ENCODE results near the gene SAMD4A.

SAMD4A gene

GRCh38 chr14:54761835-54762234 is 194.9 kb downstream of the SAMD4A start:
- TF ChIP-seq, protein P1, sequence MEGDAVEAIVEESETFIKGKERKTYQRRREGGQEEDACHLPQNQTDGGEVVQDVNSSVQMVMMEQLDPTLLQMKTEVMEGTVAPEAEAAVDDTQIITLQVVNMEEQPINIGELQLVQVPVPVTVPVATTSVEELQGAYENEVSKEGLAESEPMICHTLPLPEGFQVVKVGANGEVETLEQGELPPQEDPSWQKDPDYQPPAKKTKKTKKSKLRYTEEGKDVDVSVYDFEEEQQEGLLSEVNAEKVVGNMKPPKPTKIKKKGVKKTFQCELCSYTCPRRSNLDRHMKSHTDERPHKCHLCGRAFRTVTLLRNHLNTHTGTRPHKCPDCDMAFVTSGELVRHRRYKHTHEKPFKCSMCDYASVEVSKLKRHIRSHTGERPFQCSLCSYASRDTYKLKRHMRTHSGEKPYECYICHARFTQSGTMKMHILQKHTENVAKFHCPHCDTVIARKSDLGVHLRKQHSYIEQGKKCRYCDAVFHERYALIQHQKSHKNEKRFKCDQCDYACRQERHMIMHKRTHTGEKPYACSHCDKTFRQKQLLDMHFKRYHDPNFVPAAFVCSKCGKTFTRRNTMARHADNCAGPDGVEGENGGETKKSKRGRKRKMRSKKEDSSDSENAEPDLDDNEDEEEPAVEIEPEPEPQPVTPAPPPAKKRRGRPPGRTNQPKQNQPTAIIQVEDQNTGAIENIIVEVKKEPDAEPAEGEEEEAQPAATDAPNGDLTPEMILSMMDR (IDR thresholded peaks at IDR 0.05; ENCODE audit: insufficient read depth, low read length, missing control alignments): no peak
- no peak overlapping the region for H3K4me3 ChIP-seq (ENCODE audit: low read depth, low read length)
- ChIA-PET POLR2A (interaction anchor here (1.3 kb wide), 1 partner anchor 11 kb away, joined by 4 read pairs; no protein-coding TSS in a partner anchor), CTCF (interaction anchor here (0.7 to 1.2 kb wide), 2 partner anchors 11 to 198 kb away, joined by 3 to 5 read pairs; no protein-coding TSS in a partner anchor)
- no peak for DNase-seq (ENCODE audit: low read depth, low spot score)

- no peak overlapping the region for H3K4me3 ChIP-seq (ENCODE audit: low read depth, low read length)
- ChIA-PET POLR2A (interaction anchor here (1.3 kb wide), 1 partner anchor 10 kb away, joined by 4 read pairs; no protein-coding TSS in a partner anchor), CTCF (interaction anchor here (0.7 to 1.2 kb wide), 3 partner anchors 10 to 254 kb away, joined by 3 to 5 read pairs (median 3); no protein-coding TSS in a partner anchor)
- TF ChIP-seq, protein P1 (IDR thresholded peaks at IDR 0.05; ENCODE audit: insufficient read depth, low read length, missing control alignments): no peak
- no peak for DNase-seq (ENCODE audit: low read depth, low spot score)
Measured at GRCh38 chr14:54762296-54762695, 195.4 kb downstream of the SAMD4A start.

DNA sequence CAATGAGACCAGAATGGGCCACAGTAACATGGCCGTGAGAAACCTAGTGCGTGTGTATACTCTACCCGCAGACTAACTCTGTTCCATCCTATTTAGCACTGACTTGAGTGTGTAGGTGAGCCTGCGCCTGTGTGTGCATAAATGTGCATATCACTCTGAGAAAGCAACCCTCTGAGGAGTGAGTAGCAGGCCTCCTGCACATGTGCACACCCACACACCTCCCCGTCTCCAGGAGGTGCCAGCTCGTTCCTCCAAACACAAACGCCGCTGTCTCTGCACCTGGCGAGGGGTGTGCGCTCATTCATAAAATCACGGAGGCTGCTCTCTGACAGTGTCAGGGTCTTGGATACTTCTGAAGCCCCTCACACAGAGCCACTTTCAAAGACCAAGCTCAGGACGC is 196.8 kb downstream of the SAMD4A start:
- POLR2A ChIA-PET: no interaction called here
- no peak overlapping the region for H3K4me3 ChIP-seq (ENCODE audit: low read depth, low read length)
- TF ChIP-seq, protein P1 (IDR thresholded peaks at IDR 0.05; ENCODE audit: insufficient read depth, low read length, missing control alignments): no peak
- CTCF ChIA-PET: interaction anchor here (1.3 to 3.1 kb wide), 2 partner anchors 10 to 12 kb away, joined by 3 to 16 read pairs; no protein-coding TSS in a partner anchor
- no peak for DNase-seq (ENCODE audit: low read depth, low spot score)

GRCh38 chr14:54766276-54767138 is 199.6 kb downstream of the SAMD4A start:
- ChIA-PET CTCF (interaction anchor here (1.0 to 3.1 kb wide), 3 partner anchors 7 to 419 kb away, joined by 3 to 16 read pairs (median 8); no protein-coding TSS in a partner anchor), POLR2A (interaction anchor here (0.6 kb wide), 1 partner anchor 61 kb away, joined by 4 read pairs; no protein-coding TSS in a partner anchor)
- TF ChIP-seq, protein P1 (IDR thresholded peaks at IDR 0.05; ENCODE audit: insufficient read depth, low read length, missing control alignments): no peak

GRCh38 chr14:54767139-54767431 is 200.2 kb downstream of the SAMD4A start:
- ChIA-PET POLR2A (no interaction called here), CTCF (interaction anchor here (1.0 to 2.9 kb wide), 2 partner anchors 202 to 419 kb away, joined by 3 to 8 read pairs; no protein-coding TSS in a partner anchor)
- TF ChIP-seq, protein P1 (IDR thresholded peaks at IDR 0.05; ENCODE audit: insufficient read depth, low read length, missing control alignments): no peak
- H3K4me3 ChIP-seq (ENCODE audit: low read depth, low read length): no peak overlapping the region
- no peak for DNase-seq (ENCODE audit: low read depth, low spot score)

More at GRCh38 chr14:54766276-54767138, 199.6 kb downstream of the SAMD4A start:
- no peak for DNase-seq (ENCODE audit: low read depth, low spot score)
- H3K4me3 ChIP-seq (ENCODE audit: low read depth, low read length): no peak overlapping the region

DNA sequence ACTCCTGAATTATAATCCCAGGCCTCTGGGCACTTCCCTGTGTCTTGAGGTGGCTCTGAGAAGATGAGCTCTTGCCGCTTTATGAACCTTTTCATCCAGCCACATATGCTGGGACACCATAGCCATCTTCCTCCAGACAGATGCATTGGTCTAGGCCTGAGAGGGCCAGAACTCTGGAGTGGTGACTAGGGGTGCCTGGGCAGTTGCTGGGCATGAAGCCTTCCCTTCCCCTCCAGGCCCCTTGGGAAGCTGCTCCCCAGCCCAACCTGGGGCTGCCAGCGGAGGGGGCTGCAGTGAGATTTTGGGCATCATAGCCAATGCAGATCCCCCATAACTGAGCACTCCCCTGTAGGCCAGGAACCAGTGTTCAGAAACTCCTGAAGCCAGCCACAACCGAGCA is 200.5 kb downstream of the SAMD4A start:
- H3K4me3 ChIP-seq (ENCODE audit: low read depth, low read length): no peak overlapping the region
- POLR2A ChIA-PET: no interaction called here
- CTCF ChIA-PET: interaction anchor here (1.0 to 2.9 kb wide), 2 partner anchors 203 to 420 kb away, joined by 3 to 8 read pairs; no protein-coding TSS in a partner anchor
- DNase-seq (ENCODE audit: low read depth, low spot score): no peak
- TF ChIP-seq, protein P1 (IDR thresholded peaks at IDR 0.05; ENCODE audit: insufficient read depth, low read length, missing control alignments): no peak

Measured in AG04449 (cell line).